Pancreas (tissue), 10 donors: ENCODE results near the gene KPNB1. TPM values are rescaled to one million over a fixed set of nuclear protein-coding genes. Genes with fewer than 3 reads are reported as not detected.

ENCODE experiments used
- ATAC-seq, 4 donors: fragments of 200-7000 bp; cut with Tn5 transposase; one replicate each; pipeline versions ENCODE4 v1.8.0 to v1.9.1; 2020; ENCODE audit warnings: mild to moderate bottlenecking in 4 of 4, moderate library complexity in 4 of 4
- DNase-seq, 6 donors: peaks; one replicate each; pipeline ENCODE4 v3.0.0-alpha.2; 2020
- FAIRE-seq: peaks from 2 replicates; lab custom pipeline; 2012; peaks lifted over from hg19 to GRCh38; lab: Jason Lieb, UNC
- H3K27ac ChIP-seq, 4 donors: fragments of 200-600 bp; sonication (generic); 1 replicate in 3 of 4; 2 replicates in 1 of 4; pipeline versions ENCODE4 v1.5.0 to v1.8.0; 2020
- H3K27me3 ChIP-seq, 4 donors: fragments of 200-600 bp; one replicate each; pipeline ENCODE4 v1.8.0; 2021
- H3K36me3 ChIP-seq, 3 donors: fragments of 200-600 bp; sonication (generic) in 1 of 3; one replicate each; pipeline versions ENCODE4 v1.5.0 to v1.8.0; 2020 to 2021
- H3K4me1 ChIP-seq, 3 donors: fragments of 200-600 bp; one replicate each; pipeline ENCODE4 v1.8.0; 2021
- H3K4me3 ChIP-seq, 4 donors: fragments of 200-600 bp; sonication (generic) in 2 of 4; one replicate each; pipeline versions ENCODE4 v1.5.0 to v1.8.0; 2020 to 2021
- H3K9me3 ChIP-seq, 4 donors: fragments of 200-600 bp; one replicate each; pipeline ENCODE4 v1.8.0; 2021
- WGBS, 2 donors: extraction: QIAGEN DNeasy Blood & Tissue Kit; methylation state at CpG; one replicate each; pipeline ENCODE4 v1.1.7; 2013; 5-methylcytosine and 5-hydroxymethylcytosine counted together
- intact Hi-C, 3 donors: fragments of 100-400 bp; cut with DNase I; formaldehyde crosslinking; loops; one replicate each; pipeline versions ENCODE4 v1.11.1 to v1.14.2; 2022
- polyA plus RNA-seq, 2 donors: library from polyadenylated mRNA; stranded (reverse); fragments of 200-250 nt; gene quantifications; one replicate each; pipeline ENCODE4 v1.2.3, GENCODE V29; 2013
- total RNA-seq, 6 donors: library from RNA; stranded (reverse); fragmentation: NEBNext Ultra II Directional in 4 of 6; extraction: Animal tissue kit (Norgen Biotek cat#: 25700) in 4 of 6; gene quantifications; one replicate each; pipeline versions ENCODE4 v1.2.1 to v1.2.4, GENCODE V29; 2021 to 2023
- TF ChIP-seq, protein P1 (sequence below), 4 donors: fragments of 200-600 bp; sonication (generic) in 3 of 4; IDR thresholded peaks; one replicate each; pipeline versions ENCODE4 v1.5.0 to v1.8.0; 2021; ENCODE audit warnings: antibody characterized with exemption in 4 of 4
- donor health status: healthy with polysubstance abuse.
- donor health status: DM: no; HTN: no; CAD: no; lungs with moderate emphysema.
- donor health status: DM: no; HTN: no; CAD: no.
- donor health status: control.
- donor health status: control.
- donor health status: Bipolar disorder and iron deficiency.
- donor health status: DM: yes; HTN: yes; CAD: no.
- donor health status: DM: no; HTN: no; CAD: no.
- donor health status: DM: no; HTN: no; CAD: no.
- donor health status: DM: yes; HTN: yes; CAD: no.

Gene KPNB1
- total and polyA plus RNA-seq, 8 donors: 18.1 to 126 (median 115) TPM

DNA sequence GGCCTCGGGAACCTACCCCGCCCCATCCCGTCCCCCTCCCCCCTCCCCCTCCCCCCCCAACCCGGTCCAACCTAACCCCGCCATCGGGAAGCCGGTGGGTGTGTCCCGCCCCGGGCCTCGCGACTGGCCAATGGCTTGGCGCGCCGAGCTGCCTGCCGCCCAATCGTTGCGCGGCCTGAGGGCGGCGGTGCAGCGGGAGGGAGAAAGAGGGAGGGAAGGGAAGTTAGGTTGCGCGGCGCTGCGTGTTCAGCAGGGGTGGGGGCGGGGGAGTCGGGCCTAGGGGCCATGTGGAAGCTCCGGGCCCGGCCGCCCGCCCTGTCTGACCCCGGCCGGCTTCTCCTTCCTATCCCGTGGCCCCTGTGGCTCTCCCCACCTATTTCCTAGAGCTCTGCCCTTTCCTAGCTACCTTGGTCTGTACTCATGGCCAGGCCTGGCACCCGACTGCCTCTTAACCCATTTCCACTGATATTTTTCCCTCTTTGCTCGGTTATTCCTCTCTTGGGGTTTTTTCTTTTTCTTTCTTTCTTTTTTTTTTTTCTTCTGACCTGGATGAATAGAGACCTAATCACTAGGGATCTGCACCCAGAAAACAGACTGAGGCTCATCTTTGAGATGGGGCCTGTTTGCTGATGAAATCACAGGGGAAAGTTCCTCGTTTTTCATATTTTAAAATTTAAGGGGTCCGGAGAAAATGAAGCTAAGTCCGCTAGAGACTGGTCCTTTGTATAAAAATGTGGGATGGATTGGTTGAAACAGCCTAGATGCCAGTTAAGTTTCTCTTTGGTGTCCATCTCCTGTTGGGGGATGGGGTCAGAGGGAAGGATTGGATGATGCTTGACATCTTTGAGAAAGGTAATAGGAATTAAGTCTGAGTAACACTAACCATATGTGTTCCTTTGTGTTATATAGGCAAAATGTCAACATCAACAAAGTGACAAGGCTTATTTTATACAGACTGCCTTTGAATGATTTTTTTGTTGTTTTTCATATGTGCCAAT is 1.1 kb downstream of the KPNB1 start:
- ATAC-seq (peak; percentile 73 to 79 (median 76)), FAIRE-seq (no peak), DNase-seq (peak; percentile 95 to 98 (median 97))
- H3K27ac ChIP-seq: peak overlapping the region in 3 of 4 donors; percentile 74 to 89 (median 81)
- H3K9me3 ChIP-seq: no peaks in the 10 kb centered on the region
- intact Hi-C loops: no loop called here
- WGBS, 2 donors: 2% methylated on average over 28 to 38 of the region's 39 CpGs
- TF ChIP-seq, protein P1, sequence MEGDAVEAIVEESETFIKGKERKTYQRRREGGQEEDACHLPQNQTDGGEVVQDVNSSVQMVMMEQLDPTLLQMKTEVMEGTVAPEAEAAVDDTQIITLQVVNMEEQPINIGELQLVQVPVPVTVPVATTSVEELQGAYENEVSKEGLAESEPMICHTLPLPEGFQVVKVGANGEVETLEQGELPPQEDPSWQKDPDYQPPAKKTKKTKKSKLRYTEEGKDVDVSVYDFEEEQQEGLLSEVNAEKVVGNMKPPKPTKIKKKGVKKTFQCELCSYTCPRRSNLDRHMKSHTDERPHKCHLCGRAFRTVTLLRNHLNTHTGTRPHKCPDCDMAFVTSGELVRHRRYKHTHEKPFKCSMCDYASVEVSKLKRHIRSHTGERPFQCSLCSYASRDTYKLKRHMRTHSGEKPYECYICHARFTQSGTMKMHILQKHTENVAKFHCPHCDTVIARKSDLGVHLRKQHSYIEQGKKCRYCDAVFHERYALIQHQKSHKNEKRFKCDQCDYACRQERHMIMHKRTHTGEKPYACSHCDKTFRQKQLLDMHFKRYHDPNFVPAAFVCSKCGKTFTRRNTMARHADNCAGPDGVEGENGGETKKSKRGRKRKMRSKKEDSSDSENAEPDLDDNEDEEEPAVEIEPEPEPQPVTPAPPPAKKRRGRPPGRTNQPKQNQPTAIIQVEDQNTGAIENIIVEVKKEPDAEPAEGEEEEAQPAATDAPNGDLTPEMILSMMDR (IDR thresholded peaks at IDR 0.05): no peak
- H3K4me3 ChIP-seq: peak overlapping the region; percentile 67 to 87 (median 84)
- peaks cover 4 to 25% (median 5%) of the 10 kb centered on the region in 3 donors for H3K36me3 ChIP-seq
- no peaks in the 10 kb centered on the region for H3K27me3 ChIP-seq
- peaks cover 0 to 37% (median 10%) of the 10 kb centered on the region in 3 donors for H3K4me1 ChIP-seq

DNA sequence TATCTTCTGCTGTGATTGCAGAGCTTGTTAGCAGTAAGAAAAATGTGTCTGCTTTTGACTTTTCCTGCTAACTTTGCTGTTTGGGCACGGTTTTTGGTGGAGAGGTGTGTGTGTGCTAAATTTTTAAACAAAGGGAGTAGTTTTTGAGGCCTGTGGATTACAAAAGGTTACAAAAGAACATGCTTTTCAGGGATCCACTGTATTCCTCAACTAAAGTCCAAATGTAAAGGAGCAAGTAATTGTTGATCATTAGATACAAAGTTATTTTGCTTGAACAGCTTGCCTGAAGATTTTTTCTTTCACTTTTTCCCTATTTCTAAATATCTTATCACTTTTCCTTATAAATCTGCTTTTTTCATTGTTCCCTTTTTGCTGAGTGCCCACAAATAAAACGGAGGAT is 2.0 kb downstream of the KPNB1 start:
- Histone ChIP-seq H3K27ac (no peak overlapping the region), H3K4me3 (peak overlapping the region in 1 of 4 donors; percentile 85), H3K9me3 (no peaks in the 10 kb centered on the region), H3K27me3 (no peaks in the 10 kb centered on the region), H3K36me3 (peaks cover 4 to 31% (median 9%) of the 10 kb centered on the region in 3 donors), H3K4me1 (peaks cover 0 to 37% (median 10%) of the 10 kb centered on the region in 3 donors)
- FAIRE-seq (no peak), ATAC-seq (no peak), DNase-seq (no peak)
- 48 to 59% methylated on average over 2 of the region's 2 CpGs for WGBS, 2 donors
- TF ChIP-seq, protein P1 (IDR thresholded peaks at IDR 0.05): no peak
- intact Hi-C loops: no loop called here

DNA sequence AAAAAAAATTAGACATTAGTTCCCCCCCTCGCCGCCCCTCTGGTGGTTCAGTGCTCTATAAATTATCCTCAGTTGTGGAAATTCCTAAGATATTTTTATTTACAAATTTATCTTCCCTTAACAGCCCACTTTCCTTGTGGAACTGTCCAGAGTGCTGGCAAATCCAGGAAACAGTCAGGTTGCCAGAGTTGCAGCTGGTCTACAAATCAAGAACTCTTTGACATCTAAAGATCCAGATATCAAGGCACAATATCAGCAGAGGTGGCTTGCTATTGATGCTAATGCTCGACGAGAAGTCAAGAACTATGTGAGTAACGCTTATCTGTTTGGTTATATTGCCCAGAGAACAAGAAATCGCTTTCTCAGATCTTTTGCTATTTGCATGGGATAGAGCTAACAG is 2.9 kb downstream of the KPNB1 start:
- 79 to 89% methylated on average over 6 of the region's 6 CpGs for WGBS, 2 donors
- TF ChIP-seq, protein P1 (IDR thresholded peaks at IDR 0.05): no peak
- no peak for FAIRE-seq
- no peaks in the 10 kb centered on the region for H3K9me3 ChIP-seq
- H3K27ac ChIP-seq: no peak overlapping the region
- no peak for ATAC-seq
- no peaks in the 10 kb centered on the region for H3K27me3 ChIP-seq
- intact Hi-C loops: no loop called here
- no peak overlapping the region for H3K4me3 ChIP-seq
- H3K36me3 ChIP-seq: peaks cover 4 to 39% (median 16%) of the 10 kb centered on the region in 3 donors
- H3K4me1 ChIP-seq: peaks cover 0 to 37% (median 10%) of the 10 kb centered on the region in 3 donors
- DNase-seq: no peak

DNA sequence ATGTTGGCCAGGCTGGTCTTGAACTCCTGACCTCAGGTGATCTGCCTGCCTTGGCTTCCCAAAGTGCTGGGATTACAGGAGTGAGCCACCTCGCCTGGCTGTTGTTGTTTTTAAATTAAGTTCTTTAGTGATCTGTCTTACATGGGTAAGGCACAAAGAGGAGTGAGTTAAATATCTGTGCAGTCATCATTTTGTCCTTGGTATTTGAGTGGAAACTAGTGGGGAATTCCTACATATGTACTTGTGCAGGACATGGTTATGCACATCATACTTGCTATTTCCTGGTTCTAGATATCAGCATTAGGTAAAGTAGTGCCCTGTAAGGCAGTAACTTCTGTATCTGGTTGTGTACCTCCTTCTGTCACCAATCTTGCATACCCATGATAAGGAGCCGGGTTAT is 3.7 kb downstream of the KPNB1 start:
- Histone ChIP-seq H3K27ac (no peak overlapping the region), H3K4me3 (no peak overlapping the region), H3K9me3 (no peaks in the 10 kb centered on the region), H3K36me3 (peaks cover 11 to 48% (median 25%) of the 10 kb centered on the region in 3 donors), H3K4me1 (peaks cover 0 to 35% (median 10%) of the 10 kb centered on the region in 3 donors), H3K27me3 (no peaks in the 10 kb centered on the region)
- DNase-seq (no peak), FAIRE-seq (no peak), ATAC-seq (no peak)
- WGBS, 2 donors: 40 to 49% methylated on average over 2 of the region's 2 CpGs
- TF ChIP-seq, protein P1 (IDR thresholded peaks at IDR 0.05): no peak
- intact Hi-C loops: no loop called here
